Upper lobe of right lung (tissue), 1 donor: ENCODE measurements around the gene FAM168A. TPM values are rescaled to one million over a fixed set of nuclear protein-coding genes. Genes with fewer than 3 reads are reported as not detected.

Experiments
- ATAC-seq: fragments of 200-7000 bp; cut with Tn5 transposase; one replicate; pipeline ENCODE4 v1.9.1; 2020; ENCODE audit warnings: mild to moderate bottlenecking, moderate library complexity
- DNase-seq: peaks from one replicate; pipeline ENCODE4 v3.0.0-alpha.2; 2020
- H3K27ac ChIP-seq: fragments of 200-600 bp; one replicate; pipeline ENCODE4 v1.8.0; 2022
- H3K27me3 ChIP-seq: fragments of 200-600 bp; one replicate; pipeline ENCODE4 v1.8.0; 2022; ENCODE audit warnings: mild to moderate bottlenecking
- H3K36me3 ChIP-seq: fragments of 200-600 bp; one replicate; pipeline ENCODE4 v1.8.0; 2022
- H3K4me1 ChIP-seq: fragments of 200-600 bp; one replicate; pipeline ENCODE4 v1.8.0; 2022
- H3K4me3 ChIP-seq: fragments of 200-600 bp; one replicate; pipeline ENCODE4 v1.8.0; 2022; ENCODE audit warnings: mild to moderate bottlenecking
- H3K9me3 ChIP-seq: fragments of 200-600 bp; one replicate; pipeline ENCODE4 v1.8.0; 2022
- CTCF ChIP-seq: fragments of 200-600 bp; IDR thresholded peaks from one replicate; pipeline ENCODE4 v1.8.0; 2022; ENCODE audit warnings: antibody characterized with exemption
- intact Hi-C: fragments of 100-400 bp; cut with DNase I; formaldehyde crosslinking; loops from one replicate; pipeline ENCODE4 v1.11.0; 2022
- total RNA-seq: library from RNA; stranded (reverse); fragmentation: NEBNext Ultra II Directional; extraction: Animal tissue kit (Norgen Biotek cat#: 25700); gene quantifications from one replicate; pipeline ENCODE4 v1.2.1, GENCODE V29; 2021
- donor health status: DM: no; HTN: yes; CAD: no; lungs with severe emphysema.

FAM168A gene
- total RNA-seq, 1 donor from 2014 or later, result 30.7 TPM

DNA sequence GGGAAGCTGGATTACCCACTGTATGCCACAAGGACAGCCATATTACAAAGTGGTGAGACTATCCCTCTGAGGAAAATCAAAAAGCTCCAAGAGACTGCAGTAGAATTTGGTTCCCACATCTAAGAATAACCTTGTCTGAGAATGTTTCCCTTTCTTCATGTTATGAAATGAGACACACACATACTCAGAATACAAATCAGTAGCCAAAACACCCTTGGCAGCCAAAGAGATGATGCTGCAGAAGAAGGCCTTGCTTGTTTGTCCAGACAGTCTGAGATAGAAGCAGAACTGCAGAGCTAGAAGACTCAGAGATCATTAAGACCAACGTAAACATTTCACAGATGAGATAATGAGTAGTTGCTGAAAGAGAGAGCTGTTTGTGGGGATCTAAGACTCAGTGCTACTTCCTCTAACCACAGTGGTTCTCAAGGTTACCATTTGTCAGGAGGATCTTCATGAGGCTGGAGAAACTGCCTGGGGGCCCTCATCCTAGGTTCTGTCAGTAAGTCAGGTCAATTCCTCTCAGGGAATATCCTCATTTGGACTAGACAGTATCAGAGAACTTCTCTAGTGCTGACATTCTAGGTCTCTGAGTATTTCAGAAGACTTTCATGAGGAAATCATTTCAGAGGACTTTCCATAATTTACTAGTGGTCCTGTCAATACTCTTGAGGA, 182.8 kb downstream of the FAM168A start:
- peaks cover 6% of the 10 kb centered on the region for H3K36me3 ChIP-seq
- peaks cover 14% of the 10 kb centered on the region for H3K4me1 ChIP-seq
- intact Hi-C loops, result no loop called here
- no peak for TF ChIP-seq CTCF
- peak overlapping the region; percentile 58 for H3K27ac ChIP-seq
- H3K27me3 ChIP-seq, result no peaks in the 10 kb centered on the region
- H3K4me3 ChIP-seq, result no peak overlapping the region
- DNase-seq, result no peak
- no peaks in the 10 kb centered on the region for H3K9me3 ChIP-seq
- ATAC-seq, result peak; percentile 35

DNA sequence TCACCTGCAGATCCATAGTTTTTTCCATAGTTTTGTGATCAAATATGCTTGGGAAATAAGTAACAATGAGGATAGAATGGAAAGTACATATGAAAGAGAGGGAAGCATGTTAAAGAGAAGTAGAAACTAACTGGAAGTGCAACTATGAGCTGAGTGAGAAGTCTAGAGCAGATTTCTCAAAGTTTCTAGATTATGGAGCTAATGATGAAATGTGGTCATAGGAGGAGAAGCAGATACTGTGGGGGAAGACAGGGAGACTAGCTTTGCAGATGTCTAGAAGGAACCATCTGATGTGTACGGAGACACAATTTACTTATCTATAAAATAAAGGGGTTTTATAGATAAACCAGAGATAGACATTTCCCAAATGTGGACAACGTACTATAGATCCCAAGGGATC, 184.7 kb downstream of the FAM168A start:
- TF ChIP-seq CTCF, result no peak
- peaks cover 14% of the 10 kb centered on the region for H3K4me1 ChIP-seq
- no peaks in the 10 kb centered on the region for H3K27me3 ChIP-seq
- H3K27ac ChIP-seq, result no peak overlapping the region
- H3K9me3 ChIP-seq, result no peaks in the 10 kb centered on the region
- H3K4me3 ChIP-seq, result no peak overlapping the region
- peaks cover 16% of the 10 kb centered on the region for H3K36me3 ChIP-seq
- DNase-seq, result no peak
- ATAC-seq, result peak; percentile 73
- intact Hi-C loops, result no loop called here

DNA sequence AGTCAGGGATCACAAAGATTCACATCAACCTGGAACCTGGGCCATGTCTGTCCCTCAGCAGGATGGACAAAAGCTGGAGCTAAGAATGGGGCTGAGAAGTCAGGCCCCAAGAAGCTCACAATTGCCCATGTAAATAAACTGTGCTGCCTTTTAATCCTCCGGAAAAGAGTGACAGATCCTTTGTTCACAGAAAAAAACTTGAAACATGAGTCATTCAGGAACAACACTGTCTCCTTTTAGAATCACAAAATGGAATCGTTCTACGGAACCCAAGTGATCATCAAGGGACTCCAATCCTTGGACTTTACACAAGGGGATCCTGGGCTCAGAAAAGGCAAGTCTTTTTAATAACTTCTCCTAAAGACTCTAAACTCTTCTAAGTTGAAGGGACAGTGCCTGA, 185.6 kb downstream of the FAM168A start:
- Histone ChIP-seq H3K36me3 (peaks cover 16% of the 10 kb centered on the region), H3K4me3 (no peak overlapping the region), H3K4me1 (peaks cover 14% of the 10 kb centered on the region), H3K27ac (no peak overlapping the region), H3K27me3 (no peaks in the 10 kb centered on the region), H3K9me3 (no peaks in the 10 kb centered on the region)
- TF ChIP-seq CTCF, result no peak
- ATAC-seq (no peak), DNase-seq (no peak)
- intact Hi-C loops, result no loop called here

DNA sequence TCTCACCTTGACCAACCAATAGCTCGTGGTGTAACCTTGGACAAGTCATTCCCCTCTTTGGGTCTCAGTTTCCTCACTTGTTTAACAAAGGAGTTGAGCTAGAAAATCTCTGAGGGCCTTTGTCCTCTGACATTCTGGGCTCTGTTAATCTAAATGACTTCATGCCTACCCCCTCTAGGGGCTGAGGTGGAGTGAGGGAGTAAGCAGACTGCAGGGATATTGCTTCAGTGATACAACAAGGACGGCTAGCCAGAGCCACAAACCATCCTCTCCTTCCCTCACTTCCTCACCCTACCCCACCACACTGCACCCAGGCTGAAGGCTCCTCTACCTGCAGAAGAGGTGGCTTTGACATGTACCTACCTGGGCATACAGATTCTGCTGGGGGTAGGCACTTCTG, 186.9 kb downstream of the FAM168A start:
- Histone ChIP-seq H3K36me3 (peaks cover 16% of the 10 kb centered on the region), H3K27ac (no peak overlapping the region), H3K9me3 (no peaks in the 10 kb centered on the region), H3K4me1 (peaks cover 14% of the 10 kb centered on the region), H3K4me3 (no peak overlapping the region), H3K27me3 (no peaks in the 10 kb centered on the region)
- ATAC-seq, result no peak
- intact Hi-C loops, result no loop called here
- DNase-seq, result peak; percentile 32
- TF ChIP-seq CTCF, result no peak

DNA sequence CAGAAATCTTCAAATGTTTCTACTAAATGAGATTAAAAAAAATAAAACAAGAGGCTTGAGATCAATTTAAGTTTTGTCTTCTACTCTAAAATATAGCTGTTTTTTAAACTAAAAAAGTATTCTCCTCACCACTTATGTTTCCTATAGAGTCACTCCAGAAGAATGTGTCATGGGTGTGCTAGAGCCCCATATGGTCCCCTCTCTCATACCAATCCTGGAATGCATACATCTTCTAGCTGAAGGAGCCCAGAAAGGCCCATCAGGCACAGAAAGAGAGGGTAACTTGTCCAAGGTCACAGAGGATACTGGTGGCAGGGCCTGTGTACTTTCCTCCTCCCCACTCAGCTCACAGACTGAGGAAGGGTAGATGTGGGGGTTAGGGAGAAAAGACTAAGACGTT, 187.3 kb downstream of the FAM168A start:
- Histone ChIP-seq H3K27me3 (no peaks in the 10 kb centered on the region), H3K36me3 (peaks cover 16% of the 10 kb centered on the region), H3K9me3 (no peaks in the 10 kb centered on the region), H3K27ac (no peak overlapping the region), H3K4me3 (no peak overlapping the region), H3K4me1 (peaks cover 14% of the 10 kb centered on the region)
- ATAC-seq (no peak), DNase-seq (no peak)
- intact Hi-C loops, result no loop called here
- no peak for TF ChIP-seq CTCF

- no peak overlapping the region for H3K4me3 ChIP-seq
- H3K9me3 ChIP-seq, result no peaks in the 10 kb centered on the region
- peaks cover 4% of the 10 kb centered on the region for H3K4me1 ChIP-seq
- DNase-seq, result peak; percentile 41
- peaks cover 16% of the 10 kb centered on the region for H3K36me3 ChIP-seq
- intact Hi-C loops, result no loop called here
- TF ChIP-seq CTCF, result no peak
- H3K27me3 ChIP-seq, result no peaks in the 10 kb centered on the region
- H3K27ac ChIP-seq, result no peak overlapping the region
- no peak for ATAC-seq
Measured at GRCh38 chr11:73409431-73409830, 188.5 kb downstream of the FAM168A start.
